ENCODE data around the gene NTN1. TPM values are rescaled to one million over a fixed set of nuclear protein-coding genes. Genes with fewer than 3 reads are reported as not detected.

NTN1 gene
- total RNA-seq, 1 experiment from 2014 or later: 17.7 TPM

DNA sequence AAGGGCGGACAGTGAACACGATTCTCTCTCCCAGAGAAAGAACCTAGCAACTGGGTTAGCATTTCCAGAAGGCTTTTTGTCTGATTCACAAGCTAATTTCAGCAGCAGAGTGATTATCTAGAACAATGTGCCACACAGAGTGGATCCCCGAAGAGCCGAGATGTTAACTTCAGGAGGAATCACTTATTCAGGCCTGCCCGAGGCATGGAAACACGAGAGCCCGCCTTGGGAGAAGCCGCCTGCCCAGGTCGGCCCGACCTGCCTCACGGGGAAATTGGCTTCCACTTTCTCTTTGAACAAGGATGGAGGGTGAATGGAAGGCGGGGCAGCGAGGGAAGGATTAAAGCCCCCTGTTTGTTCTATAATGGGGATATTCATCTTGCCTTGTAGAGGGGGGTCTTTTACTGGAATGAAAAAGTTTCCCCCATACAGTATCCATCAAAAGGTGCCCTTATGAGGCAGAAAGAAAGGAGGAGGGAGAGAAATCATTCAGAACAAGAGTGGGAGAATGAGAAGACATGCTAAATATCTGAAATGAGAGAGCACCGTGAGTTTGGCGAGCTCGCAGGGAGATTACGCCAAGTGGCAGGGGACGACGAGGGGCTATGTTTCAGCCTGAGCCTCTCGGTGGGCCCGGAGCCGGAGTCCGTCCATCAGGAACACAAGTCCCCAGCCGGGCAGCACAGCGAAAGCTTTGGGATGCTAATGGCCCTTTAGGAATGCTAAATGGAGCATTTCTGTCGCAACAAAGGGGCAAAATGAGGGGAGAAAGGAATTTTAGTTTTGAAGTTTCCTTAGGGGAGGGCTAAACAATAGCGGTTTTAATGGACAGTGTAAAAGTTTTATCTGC lies 33.0 kb downstream of the NTN1 start:
- TF ChIP-seq, protein P1, sequence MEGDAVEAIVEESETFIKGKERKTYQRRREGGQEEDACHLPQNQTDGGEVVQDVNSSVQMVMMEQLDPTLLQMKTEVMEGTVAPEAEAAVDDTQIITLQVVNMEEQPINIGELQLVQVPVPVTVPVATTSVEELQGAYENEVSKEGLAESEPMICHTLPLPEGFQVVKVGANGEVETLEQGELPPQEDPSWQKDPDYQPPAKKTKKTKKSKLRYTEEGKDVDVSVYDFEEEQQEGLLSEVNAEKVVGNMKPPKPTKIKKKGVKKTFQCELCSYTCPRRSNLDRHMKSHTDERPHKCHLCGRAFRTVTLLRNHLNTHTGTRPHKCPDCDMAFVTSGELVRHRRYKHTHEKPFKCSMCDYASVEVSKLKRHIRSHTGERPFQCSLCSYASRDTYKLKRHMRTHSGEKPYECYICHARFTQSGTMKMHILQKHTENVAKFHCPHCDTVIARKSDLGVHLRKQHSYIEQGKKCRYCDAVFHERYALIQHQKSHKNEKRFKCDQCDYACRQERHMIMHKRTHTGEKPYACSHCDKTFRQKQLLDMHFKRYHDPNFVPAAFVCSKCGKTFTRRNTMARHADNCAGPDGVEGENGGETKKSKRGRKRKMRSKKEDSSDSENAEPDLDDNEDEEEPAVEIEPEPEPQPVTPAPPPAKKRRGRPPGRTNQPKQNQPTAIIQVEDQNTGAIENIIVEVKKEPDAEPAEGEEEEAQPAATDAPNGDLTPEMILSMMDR (conservative IDR thresholded peaks at IDR 0.05): no peak
- TF ChIP-seq EZH2 (IDR thresholded peaks at IDR 0.05; ENCODE audit: low read depth): no peak
- H3F3A ChIP-seq (ENCODE audit: insufficient read depth, low read depth): peaks cover 17% of the 10 kb centered on the region; the same call in 1 of the 2 replicates
- BruUV-seq (replicated peaks): no TSS peak
- POLR2A ChIA-PET (ENCODE audit: unreplicated experiment): no interaction called here
- intact Hi-C loops (cut with micrococcal nuclease; ENCODE audit: unreplicated experiment): no loop called here
- no peaks in the 10 kb centered on the region for H3K79me2 ChIP-seq (ENCODE audit: low read depth)
- DNase-seq: no peak
- no peaks in the 10 kb centered on the region for H3K27me3 ChIP-seq (ENCODE audit: insufficient read depth, low read depth)
- H2AFZ ChIP-seq: no peak overlapping the region
- no peak overlapping the region for H3K4me3 ChIP-seq
- H4K20me1 ChIP-seq (ENCODE audit: insufficient read depth): no peaks in the 10 kb centered on the region
- peaks cover 31% of the 10 kb centered on the region for H3K4me1 ChIP-seq (replicated peaks; ENCODE audit: insufficient read depth)
- H3K9me2 ChIP-seq (ENCODE audit: insufficient read depth): no peaks in the 10 kb centered on the region
- H3K27ac ChIP-seq: no peak overlapping the region
- no peak overlapping the region for H3K4me2 ChIP-seq
- no peaks in the 10 kb centered on the region for H3K36me3 ChIP-seq (ENCODE audit: low read depth)
- H3K9me3 ChIP-seq (ENCODE audit: insufficient read depth, low read depth): no peaks in the 10 kb centered on the region
- CTCF ChIA-PET: no interaction called here

DNA sequence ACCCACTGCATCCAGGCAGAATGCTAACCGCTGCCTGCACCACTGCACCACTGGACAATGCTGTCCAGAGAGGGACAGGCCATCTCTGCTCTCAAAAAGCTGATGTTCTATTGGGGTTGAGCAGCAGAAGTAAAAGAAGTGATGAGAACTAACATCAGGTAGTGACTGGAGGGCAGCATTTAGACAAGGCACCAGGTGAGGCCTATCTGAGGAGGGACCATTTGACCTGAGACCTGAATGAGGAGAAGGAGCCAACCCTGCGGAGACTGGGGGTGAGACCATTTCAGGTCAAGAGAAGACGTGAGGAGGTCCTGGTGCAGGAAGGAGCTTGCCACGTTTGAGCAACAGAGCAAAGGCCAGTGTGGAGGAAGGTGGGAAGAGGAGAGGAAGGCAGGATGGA lies 34.0 kb downstream of the NTN1 start:
- no peaks in the 10 kb centered on the region for H4K20me1 ChIP-seq (ENCODE audit: insufficient read depth)
- no peak overlapping the region for H3K4me2 ChIP-seq
- DNase-seq: no peak
- no peak overlapping the region for H3K27ac ChIP-seq
- peaks cover 17% of the 10 kb centered on the region; the same call in 1 of the 2 replicates for H3F3A ChIP-seq (ENCODE audit: insufficient read depth, low read depth)
- no peak overlapping the region for H2AFZ ChIP-seq
- peaks cover 29% of the 10 kb centered on the region for H3K4me1 ChIP-seq (replicated peaks; ENCODE audit: insufficient read depth)
- H3K27me3 ChIP-seq (ENCODE audit: insufficient read depth, low read depth): no peaks in the 10 kb centered on the region
- no peak overlapping the region for H3K4me3 ChIP-seq
- no peaks in the 10 kb centered on the region for H3K79me2 ChIP-seq (ENCODE audit: low read depth)
- POLR2A ChIA-PET (ENCODE audit: unreplicated experiment): no interaction called here
- no peaks in the 10 kb centered on the region for H3K9me2 ChIP-seq (ENCODE audit: insufficient read depth)
- no peaks in the 10 kb centered on the region for H3K36me3 ChIP-seq (ENCODE audit: low read depth)
- no peak for TF ChIP-seq EZH2 (IDR thresholded peaks at IDR 0.05; ENCODE audit: low read depth)
- TF ChIP-seq, protein P1 (conservative IDR thresholded peaks at IDR 0.05): no peak
- CTCF ChIA-PET: no interaction called here
- no peaks in the 10 kb centered on the region for H3K9me3 ChIP-seq (ENCODE audit: insufficient read depth, low read depth)
- no TSS peak for BruUV-seq (replicated peaks)
- intact Hi-C loops (cut with micrococcal nuclease; ENCODE audit: unreplicated experiment): no loop called here

DNA sequence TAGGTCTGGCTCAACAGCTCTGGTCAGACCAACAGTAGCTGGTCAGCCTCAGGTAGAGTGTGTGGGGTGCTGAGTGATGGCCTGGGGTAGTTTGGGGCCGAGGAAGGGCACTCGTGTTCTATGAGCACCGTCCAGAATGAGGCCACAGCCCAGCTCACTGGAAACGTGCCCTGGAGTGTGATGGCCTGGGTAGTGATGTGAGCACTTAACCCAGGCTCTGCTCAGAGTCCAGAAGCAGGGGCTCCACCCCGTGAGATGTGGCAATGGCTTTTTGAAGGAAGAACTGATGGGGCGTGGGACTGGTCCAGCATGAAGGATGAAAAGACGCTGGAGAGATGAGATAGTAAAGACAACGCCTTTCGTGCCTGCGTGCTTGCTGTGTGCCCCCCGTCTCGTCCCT lies 35.3 kb downstream of the NTN1 start:
- Histone ChIP-seq H3K27ac (no peak overlapping the region), H3K4me1 (replicated peaks; ENCODE audit: insufficient read depth) (peaks cover 22% of the 10 kb centered on the region), H3K4me2 (no peak overlapping the region), H3K9me2 (ENCODE audit: insufficient read depth) (no peaks in the 10 kb centered on the region), H3K27me3 (ENCODE audit: insufficient read depth, low read depth) (no peaks in the 10 kb centered on the region), H3K9me3 (ENCODE audit: insufficient read depth, low read depth) (no peaks in the 10 kb centered on the region), H4K20me1 (ENCODE audit: insufficient read depth) (no peaks in the 10 kb centered on the region), H2AFZ (no peak overlapping the region), H3K36me3 (ENCODE audit: low read depth) (no peaks in the 10 kb centered on the region), H3K4me3 (no peak overlapping the region), H3F3A (ENCODE audit: insufficient read depth, low read depth) (peaks cover 9% of the 10 kb centered on the region; the same call in 1 of the 2 replicates), H3K79me2 (ENCODE audit: low read depth) (no peaks in the 10 kb centered on the region)
- no TSS peak for BruUV-seq (replicated peaks)
- intact Hi-C loops (cut with micrococcal nuclease; ENCODE audit: unreplicated experiment): no loop called here
- POLR2A ChIA-PET (ENCODE audit: unreplicated experiment): no interaction called here
- CTCF ChIA-PET: no interaction called here
- no peak for TF ChIP-seq EZH2 (IDR thresholded peaks at IDR 0.05; ENCODE audit: low read depth)
- TF ChIP-seq, protein P1 (conservative IDR thresholded peaks at IDR 0.05): no peak
- no peak for DNase-seq

All from PC-9 (cell line).